Esophagus squamous epithelium (tissue), 5 donors: Measurements from ENCODE around the gene NXN. TPM values are rescaled to one million over a fixed set of nuclear protein-coding genes. Genes with fewer than 3 reads are reported as not detected.

ENCODE experiments used
- DNase-seq: peaks from one replicate; lab custom pipeline; 2025; lab: John Stamatoyannopoulos, UW
- H3K27ac ChIP-seq, 4 donors: fragments of 200-600 bp; sonication (generic); one replicate each; pipeline ENCODE4 v1.5.1; 2016 to 2019; ENCODE audit warnings: mild to moderate bottlenecking in 1 of 4
- H3K27me3 ChIP-seq, 4 donors: fragments of 200-600 bp; sonication (generic); 1 replicate in 3 of 4; 2 replicates in 1 of 4; pipeline versions ENCODE4 v1.5.1 to v1.6.0; 2017 to 2021; ENCODE audit warnings: antibody characterized with exemption in 1 of 4
- H3K36me3 ChIP-seq, 3 donors: fragments of 200-600 bp; sonication (generic); one replicate each; pipeline ENCODE4 v1.5.1; 2016 to 2019
- H3K4me1 ChIP-seq, 3 donors: fragments of 200-600 bp; sonication (generic); one replicate each; pipeline ENCODE4 v1.5.1; 2017 to 2019
- H3K4me3 ChIP-seq, 4 donors: fragments of 200-600 bp; sonication (generic); 1 replicate in 3 of 4; 2 replicates in 1 of 4; pipeline ENCODE4 v1.5.1; 2016 to 2019; ENCODE audit warnings: mild to moderate bottlenecking in 2 of 4, moderate library complexity in 1 of 4
- H3K9me3 ChIP-seq, 3 donors: fragments of 200-600 bp; sonication (generic); one replicate each; pipeline ENCODE4 v1.5.1; 2016 to 2019
- CTCF ChIP-seq, 6 experiments: fragments of 450-650 bp in 4 of 6; fragments of 200-600 bp in 2 of 6; sonication (generic) in 2 of 6; IDR thresholded peaks; one replicate each; pipeline ENCODE4 v1.5.1; 2016 to 2019; ENCODE audit warnings: antibody characterized with exemption in 6 of 6, mild to moderate bottlenecking in 4 of 6, moderate library complexity in 4 of 6
- POLR2A ChIP-seq, 4 donors: fragments of 450-650 bp; IDR thresholded peaks; one replicate each; pipeline ENCODE4 v1.6.1; 2017; ENCODE audit warnings: antibody characterized with exemption in 4 of 4, mild to moderate bottlenecking in 4 of 4, moderate library complexity in 3 of 4
- WGBS, 2 donors: methylation state at CpG; one replicate each; pipeline ENCODE4 v1.1.5; 2018; 5-methylcytosine and 5-hydroxymethylcytosine counted together
- intact Hi-C: fragments of 100-400 bp; cut with DNase I; formaldehyde crosslinking; loops from one replicate; pipeline ENCODE4 v1.15.0; 2022
- total RNA-seq, 4 donors: library from RNA; depleted of rRNA; stranded (reverse); fragments of >200 nt; gene quantifications; one replicate each; pipeline ENCODE4 v1.1.0, GENCODE V29; 2016
- donor health status: DM: yes; HTN: yes; CAD: no.

Gene NXN
- total RNA-seq, 4 donors from 2014 or later, result 19.5 to 34.9 (median 28.7) TPM

GRCh38 chr17:1003972-1004768 lies 24.6 kb upstream of the NXN start:
- no peak for DNase-seq
- TF ChIP-seq CTCF (IDR thresholded peaks at IDR 0.05) (no peak), POLR2A (IDR thresholded peaks at IDR 0.05) (no peak)
- peaks cover 21 to 97% (median 68%) of the 10 kb centered on the region in 3 donors for H3K4me1 ChIP-seq
- intact Hi-C loops, result no loop called here
- no peaks in the 10 kb centered on the region for H3K9me3 ChIP-seq
- 80 to 84% methylated on average over 13 to 16 of the region's 30 CpGs for WGBS, 2 donors
- no peaks in the 10 kb centered on the region for H3K27me3 ChIP-seq
- H3K27ac ChIP-seq, result peak overlapping the region in 3 of 4 donors; percentile 68 to 81 (median 76)
- no peak overlapping the region for H3K4me3 ChIP-seq
- H3K36me3 ChIP-seq, result peaks cover 25 to 98% (median 29%) of the 10 kb centered on the region in 3 donors

DNA sequence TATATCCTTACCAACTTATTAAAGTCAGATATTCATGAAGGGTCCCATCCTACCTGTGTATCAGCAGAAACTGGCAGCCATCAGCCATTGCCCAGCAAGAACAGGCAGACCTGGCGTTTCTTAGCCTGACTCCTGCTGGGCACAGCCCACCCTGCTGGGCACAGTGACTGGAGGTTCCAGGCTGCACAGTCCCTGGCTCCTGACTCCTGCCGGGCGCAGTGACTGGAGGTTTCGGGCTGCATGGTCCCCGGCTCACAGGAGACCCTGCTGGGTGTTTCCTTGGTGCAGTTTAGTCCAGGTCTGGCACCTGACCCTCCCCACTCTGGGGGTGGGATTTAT lies 24.0 kb upstream of the NXN start:
- Histone ChIP-seq H3K36me3 (peaks cover 25 to 92% (median 29%) of the 10 kb centered on the region in 3 donors), H3K4me3 (no peak overlapping the region), H3K4me1 (peaks cover 25 to 97% (median 69%) of the 10 kb centered on the region in 3 donors), H3K27ac (peak overlapping the region in 3 of 4 donors; percentile 68 to 81 (median 76)), H3K9me3 (no peaks in the 10 kb centered on the region), H3K27me3 (no peaks in the 10 kb centered on the region)
- WGBS, 2 donors, result 100% methylated on average over 1 of the region's 5 CpGs; no CpG with 5 or more reads in 1 of the 2 donors
- intact Hi-C loops, result no loop called here
- no peak for DNase-seq
- no peak for TF ChIP-seq POLR2A (IDR thresholded peaks at IDR 0.05)

- intact Hi-C loops, result no loop called here
- TF ChIP-seq CTCF (IDR thresholded peaks at IDR 0.05) (no peak), POLR2A (IDR thresholded peaks at IDR 0.05) (no peak)
- Histone ChIP-seq H3K4me1 (peaks cover 31 to 97% (median 75%) of the 10 kb centered on the region in 3 donors), H3K27me3 (no peaks in the 10 kb centered on the region), H3K4me3 (no peak overlapping the region), H3K9me3 (no peaks in the 10 kb centered on the region), H3K36me3 (peaks cover 23 to 86% (median 29%) of the 10 kb centered on the region in 3 donors), H3K27ac (peak overlapping the region; percentile 20 to 88 (median 74))
- no peak for DNase-seq
- WGBS, 2 donors, result 54 to 61% methylated on average over 9 to 16 of the region's 19 CpGs
Observed at GRCh38 chr17:1002771-1003555, 23.4 kb upstream of the NXN start.

- H3K4me3 ChIP-seq, result no peak overlapping the region
- peaks cover 37 to 97% (median 75%) of the 10 kb centered on the region in 3 donors for H3K4me1 ChIP-seq
- H3K27ac ChIP-seq, result peak overlapping the region; percentile 43 to 88 (median 74)
- H3K36me3 ChIP-seq, result peaks cover 17 to 80% (median 29%) of the 10 kb centered on the region in 3 donors
- intact Hi-C loops, result no loop called here
- TF ChIP-seq POLR2A (IDR thresholded peaks at IDR 0.05) (no peak), CTCF (IDR thresholded peaks at IDR 0.05) (peak in 1 of 6 experiments; percentile 23)
- no peaks in the 10 kb centered on the region for H3K9me3 ChIP-seq
- no peak for DNase-seq
- 40 to 53% methylated on average over 3 to 4 of the region's 4 CpGs for WGBS, 2 donors
- H3K27me3 ChIP-seq, result no peaks in the 10 kb centered on the region
Observed at GRCh38 chr17:1002412-1002753, 22.8 kb upstream of the NXN start.

- Histone ChIP-seq H3K4me3 (no peak overlapping the region), H3K27ac (peak overlapping the region; percentile 43 to 88 (median 74)), H3K9me3 (no peaks in the 10 kb centered on the region), H3K4me1 (peaks cover 37 to 93% (median 73%) of the 10 kb centered on the region in 3 donors), H3K27me3 (no peaks in the 10 kb centered on the region), H3K36me3 (peaks cover 15 to 75% (median 29%) of the 10 kb centered on the region in 3 donors)
- WGBS, 2 donors, result 48 to 74% methylated on average over 11 of the region's 18 CpGs
- intact Hi-C loops, result no loop called here
- no peak for DNase-seq
- no peak for TF ChIP-seq POLR2A (IDR thresholded peaks at IDR 0.05)
- no peak for TF ChIP-seq CTCF (IDR thresholded peaks at IDR 0.05)
Observed at GRCh38 chr17:1001640-1002411, 22.2 kb upstream of the NXN start.
